ENCODE measurements around the gene ABCC8. TPM values are rescaled to one million over a fixed set of nuclear protein-coding genes. Genes with fewer than 3 reads are reported as not detected.

ABCC8 gene
- total RNA-seq, 1 experiment from 2014 or later = 7.3 TPM

DNA sequence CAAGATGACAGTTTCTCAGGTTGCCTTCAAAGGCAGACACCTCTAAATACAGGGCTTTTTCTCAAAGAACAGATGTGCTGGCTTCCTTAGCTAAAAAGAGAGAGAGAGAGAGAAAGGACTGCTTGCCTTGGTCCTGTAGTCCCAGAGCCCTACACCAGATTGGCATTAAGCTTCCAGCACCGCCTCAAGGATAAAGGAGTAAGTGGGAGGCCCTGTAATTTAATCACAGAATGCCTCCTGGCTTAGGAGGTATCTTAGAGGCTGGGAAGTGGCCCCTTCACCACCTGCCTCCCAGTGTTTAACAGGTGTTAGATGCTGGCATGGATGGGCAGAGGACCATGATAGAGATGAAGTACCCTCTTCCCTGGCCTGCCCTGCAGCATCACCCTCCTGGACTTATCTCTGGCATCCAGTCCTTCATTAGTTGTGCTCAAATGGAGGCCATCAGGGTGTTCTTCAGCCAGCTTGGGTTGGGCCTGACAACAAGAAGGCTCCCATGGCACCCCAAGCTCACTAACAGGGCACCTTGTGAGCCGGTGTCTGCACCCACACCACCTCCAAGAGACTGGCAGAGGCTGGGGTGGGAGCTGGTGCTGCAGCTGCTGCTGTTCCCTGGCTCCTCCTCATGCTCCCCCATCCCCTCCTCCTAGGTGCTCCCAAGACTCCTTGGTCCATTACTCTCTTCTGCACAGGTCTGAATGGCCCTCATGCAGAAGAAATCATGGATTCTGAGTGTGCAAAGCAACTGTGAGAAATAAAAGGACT, 32.5 kb downstream of the ABCC8 start (continued):
- TF ChIP-seq, protein P1, sequence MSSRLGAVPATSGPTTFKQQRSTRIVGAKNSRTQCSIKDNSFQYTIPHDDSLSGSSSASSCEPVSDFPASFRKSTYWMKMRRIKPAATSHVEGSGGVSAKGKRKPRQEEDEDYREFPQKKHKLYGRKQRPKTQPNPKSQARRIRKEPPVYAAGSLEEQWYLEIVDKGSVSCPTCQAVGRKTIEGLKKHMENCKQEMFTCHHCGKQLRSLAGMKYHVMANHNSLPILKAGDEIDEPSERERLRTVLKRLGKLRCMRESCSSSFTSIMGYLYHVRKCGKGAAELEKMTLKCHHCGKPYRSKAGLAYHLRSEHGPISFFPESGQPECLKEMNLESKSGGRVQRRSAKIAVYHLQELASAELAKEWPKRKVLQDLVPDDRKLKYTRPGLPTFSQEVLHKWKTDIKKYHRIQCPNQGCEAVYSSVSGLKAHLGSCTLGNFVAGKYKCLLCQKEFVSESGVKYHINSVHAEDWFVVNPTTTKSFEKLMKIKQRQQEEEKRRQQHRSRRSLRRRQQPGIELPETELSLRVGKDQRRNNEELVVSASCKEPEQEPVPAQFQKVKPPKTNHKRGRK (CRISPR knock-in tag; IDR thresholded peaks at IDR 0.05; ENCODE audit: borderline replicate concordance) = no peak
- TF ChIP-seq ZNF416 (CRISPR knock-in tag; IDR thresholded peaks at IDR 0.05) = no peak

DNA sequence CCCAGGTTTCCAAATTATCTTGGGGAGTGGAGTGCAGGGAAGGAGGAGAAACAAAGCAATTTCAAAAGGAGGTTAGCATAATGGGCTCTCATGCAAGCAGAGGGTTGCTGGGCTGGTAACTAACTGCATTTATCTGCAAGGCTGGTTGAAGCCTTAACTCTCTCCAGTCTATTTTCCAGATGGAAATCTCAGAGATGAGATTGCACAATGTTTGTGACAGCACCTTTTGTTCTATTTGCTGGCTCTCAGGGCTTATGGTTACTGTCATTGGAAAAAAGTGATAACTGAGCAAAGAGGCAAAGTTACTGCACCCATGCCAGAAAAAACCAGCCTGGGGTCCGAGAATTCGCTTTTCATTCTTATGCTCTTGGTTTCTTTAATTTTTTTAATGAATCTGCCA, 33.2 kb downstream of the ABCC8 start:
- H3K9me3 Mint-ChIP-seq = peaks cover 8% of the 10 kb centered on the region
- peaks cover 14% of the 10 kb centered on the region for H3K4me1 Mint-ChIP-seq
- no peaks in the 10 kb centered on the region for H3K36me3 Mint-ChIP-seq
- DNase-seq (ENCODE audit: low spot score) (no peak), ATAC-seq (no peak)
- POLR2A ChIA-PET = no interaction called here
- H3K27me3 Mint-ChIP-seq (ENCODE audit: low read depth) = peaks cover 46% of the 10 kb centered on the region
- H3K27ac Mint-ChIP-seq = no peak overlapping the region
- no peak overlapping the region for H3K4me3 Mint-ChIP-seq
- TF ChIP-seq, protein P2, sequence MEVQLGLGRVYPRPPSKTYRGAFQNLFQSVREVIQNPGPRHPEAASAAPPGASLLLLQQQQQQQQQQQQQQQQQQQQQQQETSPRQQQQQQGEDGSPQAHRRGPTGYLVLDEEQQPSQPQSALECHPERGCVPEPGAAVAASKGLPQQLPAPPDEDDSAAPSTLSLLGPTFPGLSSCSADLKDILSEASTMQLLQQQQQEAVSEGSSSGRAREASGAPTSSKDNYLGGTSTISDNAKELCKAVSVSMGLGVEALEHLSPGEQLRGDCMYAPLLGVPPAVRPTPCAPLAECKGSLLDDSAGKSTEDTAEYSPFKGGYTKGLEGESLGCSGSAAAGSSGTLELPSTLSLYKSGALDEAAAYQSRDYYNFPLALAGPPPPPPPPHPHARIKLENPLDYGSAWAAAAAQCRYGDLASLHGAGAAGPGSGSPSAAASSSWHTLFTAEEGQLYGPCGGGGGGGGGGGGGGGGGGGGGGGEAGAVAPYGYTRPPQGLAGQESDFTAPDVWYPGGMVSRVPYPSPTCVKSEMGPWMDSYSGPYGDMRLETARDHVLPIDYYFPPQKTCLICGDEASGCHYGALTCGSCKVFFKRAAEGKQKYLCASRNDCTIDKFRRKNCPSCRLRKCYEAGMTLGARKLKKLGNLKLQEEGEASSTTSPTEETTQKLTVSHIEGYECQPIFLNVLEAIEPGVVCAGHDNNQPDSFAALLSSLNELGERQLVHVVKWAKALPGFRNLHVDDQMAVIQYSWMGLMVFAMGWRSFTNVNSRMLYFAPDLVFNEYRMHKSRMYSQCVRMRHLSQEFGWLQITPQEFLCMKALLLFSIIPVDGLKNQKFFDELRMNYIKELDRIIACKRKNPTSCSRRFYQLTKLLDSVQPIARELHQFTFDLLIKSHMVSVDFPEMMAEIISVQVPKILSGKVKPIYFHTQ (CRISPR knock-in tag; IDR thresholded peaks at IDR 0.05) = no peak
- no peak for TF ChIP-seq ESRRA (CRISPR knock-in tag; IDR thresholded peaks at IDR 0.05; ENCODE audit: borderline replicate concordance)
- TF ChIP-seq, protein P3, sequence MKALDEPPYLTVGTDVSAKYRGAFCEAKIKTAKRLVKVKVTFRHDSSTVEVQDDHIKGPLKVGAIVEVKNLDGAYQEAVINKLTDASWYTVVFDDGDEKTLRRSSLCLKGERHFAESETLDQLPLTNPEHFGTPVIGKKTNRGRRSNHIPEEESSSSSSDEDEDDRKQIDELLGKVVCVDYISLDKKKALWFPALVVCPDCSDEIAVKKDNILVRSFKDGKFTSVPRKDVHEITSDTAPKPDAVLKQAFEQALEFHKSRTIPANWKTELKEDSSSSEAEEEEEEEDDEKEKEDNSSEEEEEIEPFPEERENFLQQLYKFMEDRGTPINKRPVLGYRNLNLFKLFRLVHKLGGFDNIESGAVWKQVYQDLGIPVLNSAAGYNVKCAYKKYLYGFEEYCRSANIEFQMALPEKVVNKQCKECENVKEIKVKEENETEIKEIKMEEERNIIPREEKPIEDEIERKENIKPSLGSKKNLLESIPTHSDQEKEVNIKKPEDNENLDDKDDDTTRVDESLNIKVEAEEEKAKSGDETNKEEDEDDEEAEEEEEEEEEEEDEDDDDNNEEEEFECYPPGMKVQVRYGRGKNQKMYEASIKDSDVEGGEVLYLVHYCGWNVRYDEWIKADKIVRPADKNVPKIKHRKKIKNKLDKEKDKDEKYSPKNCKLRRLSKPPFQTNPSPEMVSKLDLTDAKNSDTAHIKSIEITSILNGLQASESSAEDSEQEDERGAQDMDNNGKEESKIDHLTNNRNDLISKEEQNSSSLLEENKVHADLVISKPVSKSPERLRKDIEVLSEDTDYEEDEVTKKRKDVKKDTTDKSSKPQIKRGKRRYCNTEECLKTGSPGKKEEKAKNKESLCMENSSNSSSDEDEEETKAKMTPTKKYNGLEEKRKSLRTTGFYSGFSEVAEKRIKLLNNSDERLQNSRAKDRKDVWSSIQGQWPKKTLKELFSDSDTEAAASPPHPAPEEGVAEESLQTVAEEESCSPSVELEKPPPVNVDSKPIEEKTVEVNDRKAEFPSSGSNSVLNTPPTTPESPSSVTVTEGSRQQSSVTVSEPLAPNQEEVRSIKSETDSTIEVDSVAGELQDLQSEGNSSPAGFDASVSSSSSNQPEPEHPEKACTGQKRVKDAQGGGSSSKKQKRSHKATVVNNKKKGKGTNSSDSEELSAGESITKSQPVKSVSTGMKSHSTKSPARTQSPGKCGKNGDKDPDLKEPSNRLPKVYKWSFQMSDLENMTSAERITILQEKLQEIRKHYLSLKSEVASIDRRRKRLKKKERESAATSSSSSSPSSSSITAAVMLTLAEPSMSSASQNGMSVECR (CRISPR knock-in tag; IDR thresholded peaks at IDR 0.05; ENCODE audit: borderline replicate concordance) = no peak
- no peak for TF ChIP-seq TCF7 (CRISPR knock-in tag; IDR thresholded peaks at IDR 0.05; ENCODE audit: low read depth)
- no peak for TF ChIP-seq JUN (CRISPR knock-in tag; IDR thresholded peaks at IDR 0.05)
- no peak for TF ChIP-seq RORB (CRISPR knock-in tag; IDR thresholded peaks at IDR 0.05)
- no peak for TF ChIP-seq GRHL2 (CRISPR knock-in tag; IDR thresholded peaks at IDR 0.05; ENCODE audit: insufficient replicate concordance, severe bottlenecking)
- TF ChIP-seq, protein P4, sequence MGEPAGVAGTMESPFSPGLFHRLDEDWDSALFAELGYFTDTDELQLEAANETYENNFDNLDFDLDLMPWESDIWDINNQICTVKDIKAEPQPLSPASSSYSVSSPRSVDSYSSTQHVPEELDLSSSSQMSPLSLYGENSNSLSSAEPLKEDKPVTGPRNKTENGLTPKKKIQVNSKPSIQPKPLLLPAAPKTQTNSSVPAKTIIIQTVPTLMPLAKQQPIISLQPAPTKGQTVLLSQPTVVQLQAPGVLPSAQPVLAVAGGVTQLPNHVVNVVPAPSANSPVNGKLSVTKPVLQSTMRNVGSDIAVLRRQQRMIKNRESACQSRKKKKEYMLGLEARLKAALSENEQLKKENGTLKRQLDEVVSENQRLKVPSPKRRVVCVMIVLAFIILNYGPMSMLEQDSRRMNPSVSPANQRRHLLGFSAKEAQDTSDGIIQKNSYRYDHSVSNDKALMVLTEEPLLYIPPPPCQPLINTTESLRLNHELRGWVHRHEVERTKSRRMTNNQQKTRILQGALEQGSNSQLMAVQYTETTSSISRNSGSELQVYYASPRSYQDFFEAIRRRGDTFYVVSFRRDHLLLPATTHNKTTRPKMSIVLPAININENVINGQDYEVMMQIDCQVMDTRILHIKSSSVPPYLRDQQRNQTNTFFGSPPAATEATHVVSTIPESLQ (CRISPR knock-in tag; IDR thresholded peaks at IDR 0.05) = no peak
- no peak for TF ChIP-seq CREB1 (CRISPR knock-in tag; IDR thresholded peaks at IDR 0.05)
- TF ChIP-seq, protein P5, sequence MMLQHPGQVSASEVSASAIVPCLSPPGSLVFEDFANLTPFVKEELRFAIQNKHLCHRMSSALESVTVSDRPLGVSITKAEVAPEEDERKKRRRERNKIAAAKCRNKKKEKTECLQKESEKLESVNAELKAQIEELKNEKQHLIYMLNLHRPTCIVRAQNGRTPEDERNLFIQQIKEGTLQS (CRISPR knock-in tag; conservative IDR thresholded peaks at IDR 0.05) = no peak
- no peak for TF ChIP-seq IRF2 (CRISPR knock-in tag; IDR thresholded peaks at IDR 0.05; ENCODE audit: borderline replicate concordance, low read depth)
- TF ChIP-seq NFYB (CRISPR knock-in tag; conservative IDR thresholded peaks at IDR 0.05; ENCODE audit: low read depth) = no peak
- TF ChIP-seq, protein P6, sequence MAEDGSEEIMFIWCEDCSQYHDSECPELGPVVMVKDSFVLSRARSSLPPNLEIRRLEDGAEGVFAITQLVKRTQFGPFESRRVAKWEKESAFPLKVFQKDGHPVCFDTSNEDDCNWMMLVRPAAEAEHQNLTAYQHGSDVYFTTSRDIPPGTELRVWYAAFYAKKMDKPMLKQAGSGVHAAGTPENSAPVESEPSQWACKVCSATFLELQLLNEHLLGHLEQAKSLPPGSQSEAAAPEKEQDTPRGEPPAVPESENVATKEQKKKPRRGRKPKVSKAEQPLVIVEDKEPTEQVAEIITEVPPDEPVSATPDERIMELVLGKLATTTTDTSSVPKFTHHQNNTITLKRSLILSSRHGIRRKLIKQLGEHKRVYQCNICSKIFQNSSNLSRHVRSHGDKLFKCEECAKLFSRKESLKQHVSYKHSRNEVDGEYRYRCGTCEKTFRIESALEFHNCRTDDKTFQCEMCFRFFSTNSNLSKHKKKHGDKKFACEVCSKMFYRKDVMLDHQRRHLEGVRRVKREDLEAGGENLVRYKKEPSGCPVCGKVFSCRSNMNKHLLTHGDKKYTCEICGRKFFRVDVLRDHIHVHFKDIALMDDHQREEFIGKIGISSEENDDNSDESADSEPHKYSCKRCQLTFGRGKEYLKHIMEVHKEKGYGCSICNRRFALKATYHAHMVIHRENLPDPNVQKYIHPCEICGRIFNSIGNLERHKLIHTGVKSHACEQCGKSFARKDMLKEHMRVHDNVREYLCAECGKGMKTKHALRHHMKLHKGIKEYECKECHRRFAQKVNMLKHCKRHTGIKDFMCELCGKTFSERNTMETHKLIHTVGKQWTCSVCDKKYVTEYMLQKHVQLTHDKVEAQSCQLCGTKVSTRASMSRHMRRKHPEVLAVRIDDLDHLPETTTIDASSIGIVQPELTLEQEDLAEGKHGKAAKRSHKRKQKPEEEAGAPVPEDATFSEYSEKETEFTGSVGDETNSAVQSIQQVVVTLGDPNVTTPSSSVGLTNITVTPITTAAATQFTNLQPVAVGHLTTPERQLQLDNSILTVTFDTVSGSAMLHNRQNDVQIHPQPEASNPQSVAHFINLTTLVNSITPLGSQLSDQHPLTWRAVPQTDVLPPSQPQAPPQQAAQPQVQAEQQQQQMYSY (CRISPR knock-in tag; IDR thresholded peaks at IDR 0.05) = no peak
- TF ChIP-seq, protein P7, sequence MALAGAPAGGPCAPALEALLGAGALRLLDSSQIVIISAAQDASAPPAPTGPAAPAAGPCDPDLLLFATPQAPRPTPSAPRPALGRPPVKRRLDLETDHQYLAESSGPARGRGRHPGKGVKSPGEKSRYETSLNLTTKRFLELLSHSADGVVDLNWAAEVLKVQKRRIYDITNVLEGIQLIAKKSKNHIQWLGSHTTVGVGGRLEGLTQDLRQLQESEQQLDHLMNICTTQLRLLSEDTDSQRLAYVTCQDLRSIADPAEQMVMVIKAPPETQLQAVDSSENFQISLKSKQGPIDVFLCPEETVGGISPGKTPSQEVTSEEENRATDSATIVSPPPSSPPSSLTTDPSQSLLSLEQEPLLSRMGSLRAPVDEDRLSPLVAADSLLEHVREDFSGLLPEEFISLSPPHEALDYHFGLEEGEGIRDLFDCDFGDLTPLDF (CRISPR knock-in tag; IDR thresholded peaks at IDR 0.05) = no peak
- no peak for TF ChIP-seq TEAD1 (CRISPR knock-in tag; IDR thresholded peaks at IDR 0.05)
- TF ChIP-seq FOXK1 (CRISPR knock-in tag; IDR thresholded peaks at IDR 0.05) = no peak
- CTCF ChIA-PET = interaction anchor here (1.2 to 1.5 kb wide), 2 partner anchors 30 to 85 kb away, joined by 5 to 6 read pairs; no protein-coding TSS in a partner anchor

All from WTC11 (cell line).